Stimulated activated CD8-positive, alpha-beta memory T cell treated with anti-CD3 and anti-CD28 coated beads, Interleukin-15, amount 100 ng/mL, for 4 hours (primary cell): Measurements from ENCODE around the gene FAF1.
"Not testable (repeated sequence)": the region's sequence is repeated elsewhere in the genome, so short reads cannot be mapped to it uniquely, and the experiment has no call there.

ENCODE experiments used
- DNase-seq, 2 donors: peaks; one replicate each; pipeline ENCODE4 v3.0.0-alpha.2; 2020; ENCODE audit warnings: low read depth in 2 of 2

The FAF1 gene

GRCh38 chr1:50910356-50910755 lies 49.7 kb downstream of the FAF1 start:
- not testable (repeated sequence) for DNase-seq

GRCh38 chr1:50907610-50908009 lies 52.5 kb downstream of the FAF1 start:
- not testable (repeated sequence) for DNase-seq

GRCh38 chr1:50906050-50906449 lies 54.0 kb downstream of the FAF1 start:
- DNase-seq, result not testable (repeated sequence)

GRCh38 chr1:50902419-50902818 lies 57.6 kb downstream of the FAF1 start:
- no peak for DNase-seq

GRCh38 chr1:50901872-50902271 lies 58.2 kb downstream of the FAF1 start:
- DNase-seq, result no peak

GRCh38 chr1:50898773-50899172 lies 61.3 kb downstream of the FAF1 start:
- DNase-seq, result no peak

GRCh38 chr1:50894340-50894739 lies 65.7 kb downstream of the FAF1 start:
- no peak for DNase-seq

- DNase-seq, result no peak
These were observed 66.6 kb downstream of the FAF1 start for GRCh38 chr1:50893466-50893865.

- not testable (repeated sequence) for DNase-seq
These were observed 72.5 kb downstream of the FAF1 start for GRCh38 chr1:50887555-50887954.

- DNase-seq, result no peak
These were observed 79.7 kb downstream of the FAF1 start for GRCh38 chr1:50880373-50880772.

- no peak for DNase-seq
These were observed 80.9 kb downstream of the FAF1 start for GRCh38 chr1:50879137-50879536.

GRCh38 chr1:50878434-50878833 lies 81.6 kb downstream of the FAF1 start:
- no peak for DNase-seq

- DNase-seq, result no peak
These were observed 82.4 kb downstream of the FAF1 start for GRCh38 chr1:50877641-50878040.

- peak; percentile 21 to 32 for DNase-seq
These were observed 86.4 kb downstream of the FAF1 start for GRCh38 chr1:50873458-50874187.

GRCh38 chr1:50864845-50865244 lies 95.2 kb downstream of the FAF1 start:
- not testable (repeated sequence) for DNase-seq

- no peak for DNase-seq
These were observed 98.3 kb downstream of the FAF1 start for GRCh38 chr1:50861772-50862171.

- DNase-seq, result no peak
These were observed 99.4 kb downstream of the FAF1 start for GRCh38 chr1:50860702-50861101.

GRCh38 chr1:50860256-50860655 lies 99.8 kb downstream of the FAF1 start:
- DNase-seq, result no peak

GRCh38 chr1:50859657-50860056 lies 100.4 kb downstream of the FAF1 start:
- no peak for DNase-seq

GRCh38 chr1:50858761-50859160 lies 101.3 kb downstream of the FAF1 start:
- DNase-seq, result no peak

- DNase-seq, result no peak
These were observed 102.4 kb downstream of the FAF1 start for GRCh38 chr1:50857702-50858101.

- DNase-seq, result no peak
These were observed 106.7 kb downstream of the FAF1 start for GRCh38 chr1:50853325-50853724.

- no peak for DNase-seq
These were observed 107.2 kb downstream of the FAF1 start for GRCh38 chr1:50852889-50853288.

- no peak for DNase-seq
These were observed 108.6 kb downstream of the FAF1 start for GRCh38 chr1:50851466-50851865.
